Calu3 (cell line): ENCODE measurements around the gene LMO2. TPM values are rescaled to one million over a fixed set of nuclear protein-coding genes. Genes with fewer than 3 reads are reported as not detected.

Experiments used
- BruUV-seq: library from RNA; stranded (reverse); fragments of 400-500 nt; replicated peaks from 2 replicates; lab custom pipeline; 2021; lab: Mats Ljungman, UMichigan
- CTCF ChIA-PET: fragments of 300-600 bp; sonication (Branson Sonifier 250); formaldehyde crosslinking; loops from one replicate; lab custom pipeline; 2022; ENCODE audit warnings: antibody characterized with exemption; lab: Charles Lee
- DNase-seq: peaks from one replicate; pipeline ENCODE4 v3.0.0; 2022
- H3K27ac Mint-ChIP-seq: one replicate; pipeline ENCODE4 v1.8.0; 2022; ENCODE audit warnings: mixed read lengths; ENCODE audit not compliant: unreplicated experiment
- H3K27me3 Mint-ChIP-seq: one replicate; pipeline ENCODE4 v1.8.0; 2022; ENCODE audit warnings: mixed read lengths; ENCODE audit not compliant: unreplicated experiment
- H3K36me3 Mint-ChIP-seq: one replicate; pipeline ENCODE4 v1.8.0; 2022; ENCODE audit warnings: mild to moderate bottlenecking, moderate library complexity, mixed read lengths; ENCODE audit not compliant: insufficient read depth, unreplicated experiment
- H3K4me1 Mint-ChIP-seq: one replicate; pipeline ENCODE4 v1.8.0; 2022; ENCODE audit warnings: mild to moderate bottlenecking, low read depth, mixed read lengths; ENCODE audit not compliant: unreplicated experiment
- H3K4me3 Mint-ChIP-seq: one replicate; pipeline ENCODE4 v1.8.0; 2022; ENCODE audit warnings: mild to moderate bottlenecking, low read depth, moderate library complexity, mixed read lengths; ENCODE audit not compliant: unreplicated experiment
- H3K9me3 Mint-ChIP-seq: one replicate; pipeline ENCODE4 v1.8.0; 2022; ENCODE audit warnings: low read depth, mixed read lengths; ENCODE audit not compliant: unreplicated experiment
- CTCF ChIP-seq: fragments of 200-600 bp; IDR thresholded peaks from one replicate; pipeline ENCODE4 v1.8.0; 2022; ENCODE audit warnings: antibody characterized with exemption; ENCODE audit not compliant: unreplicated experiment
- intact Hi-C: fragments of 100-400 bp; cut with micrococcal nuclease; formaldehyde crosslinking; loops from one replicate; pipeline ENCODE4 v1.10.0; 2022; ENCODE audit not compliant: unreplicated experiment
- total RNA-seq: library from RNA; stranded (reverse); gene quantifications from 2 replicates; pipeline ENCODE4 v1.2.3, GENCODE V29; 2022

Gene LMO2
- total RNA-seq, 1 experiment from 2014 or later, result 0.38 TPM

GRCh38 chr11:33863418-33864172 lies 28.3 kb downstream of the LMO2 start:
- Mint-ChIP-seq H3K9me3 (no peaks in the 10 kb centered on the region), H3K36me3 (no peaks in the 10 kb centered on the region), H3K27me3 (peaks cover 99% of the 10 kb centered on the region), H3K27ac (no peak overlapping the region), H3K4me1 (no peaks in the 10 kb centered on the region), H3K4me3 (no peak overlapping the region)
- DNase-seq, result no peak
- intact Hi-C loops, result no loop called here
- BruUV-seq, result no TSS peak
- no peak for TF ChIP-seq CTCF
- CTCF ChIA-PET, result no interaction called here

GRCh38 chr11:33861941-33862589 lies 29.8 kb downstream of the LMO2 start:
- no peak overlapping the region for H3K4me3 Mint-ChIP-seq
- no peak for DNase-seq
- BruUV-seq, result no TSS peak
- CTCF ChIA-PET, result interaction anchor here (0.6 kb wide), 1 partner anchor 17 kb away, joined by 3 read pairs; no protein-coding TSS in a partner anchor
- no peak for TF ChIP-seq CTCF
- H3K9me3 Mint-ChIP-seq, result no peaks in the 10 kb centered on the region
- no peaks in the 10 kb centered on the region for H3K4me1 Mint-ChIP-seq
- H3K27ac Mint-ChIP-seq, result no peak overlapping the region
- peaks cover 88% of the 10 kb centered on the region for H3K27me3 Mint-ChIP-seq
- H3K36me3 Mint-ChIP-seq, result no peaks in the 10 kb centered on the region
- intact Hi-C loops, result no loop called here

- no peak overlapping the region for H3K27ac Mint-ChIP-seq
- no peak for TF ChIP-seq CTCF
- H3K27me3 Mint-ChIP-seq, result peaks cover 88% of the 10 kb centered on the region
- no peak overlapping the region for H3K4me3 Mint-ChIP-seq
- intact Hi-C loops, result no loop called here
- DNase-seq, result no peak
- no peaks in the 10 kb centered on the region for H3K36me3 Mint-ChIP-seq
- CTCF ChIA-PET, result interaction anchor here (0.6 kb wide), 1 partner anchor 16 kb away, joined by 3 read pairs; no protein-coding TSS in a partner anchor
- H3K9me3 Mint-ChIP-seq, result no peaks in the 10 kb centered on the region
- no peaks in the 10 kb centered on the region for H3K4me1 Mint-ChIP-seq
- BruUV-seq, result no TSS peak
Measured at GRCh38 chr11:33861386-33861785, 30.5 kb downstream of the LMO2 start.

GRCh38 chr11:33860926-33861325 lies 30.9 kb downstream of the LMO2 start:
- Mint-ChIP-seq H3K36me3 (no peaks in the 10 kb centered on the region), H3K4me1 (no peaks in the 10 kb centered on the region), H3K27ac (no peak overlapping the region), H3K27me3 (peaks cover 88% of the 10 kb centered on the region), H3K9me3 (no peaks in the 10 kb centered on the region), H3K4me3 (no peak overlapping the region)
- intact Hi-C loops, result no loop called here
- no peak for DNase-seq
- BruUV-seq, result no TSS peak
- CTCF ChIA-PET, result interaction anchor here (0.6 kb wide), 1 partner anchor 152 kb away, joined by 3 read pairs; no protein-coding TSS in a partner anchor
- TF ChIP-seq CTCF, result no peak
